Liver (tissue), 9 donors: ENCODE results near the gene SMAD7. TPM values are rescaled to one million over a fixed set of nuclear protein-coding genes. Genes with fewer than 3 reads are reported as not detected.

Experiments used
- DNase-seq: peaks from one replicate; pipeline ENCODE4 v3.0.0-alpha.2; 2017; ENCODE audit warnings: low spot score
- H3K27ac ChIP-seq, 2 donors: one replicate each; pipeline ENCODE4 v1.7.0; 2013; ENCODE audit warnings: inconsistent platforms in 2 of 2, low read length in 2 of 2, control low read depth in 1 of 2, low read depth in 1 of 2, mild to moderate bottlenecking in 1 of 2
- H3K27me3 ChIP-seq, 4 donors: one replicate each; pipeline versions ENCODE4 v1.6.1 to v1.7.0; 2013; ENCODE audit warnings: low read length in 3 of 4, inconsistent platforms in 1 of 4, mild to moderate bottlenecking in 1 of 4, moderate library complexity in 1 of 4; ENCODE audit not compliant: control insufficient read depth in 4 of 4, insufficient read depth in 4 of 4
- H3K36me3 ChIP-seq, 4 donors: one replicate each; pipeline versions ENCODE4 v1.6.1 to v1.7.0; 2013; ENCODE audit warnings: low read length in 3 of 4, mild to moderate bottlenecking in 3 of 4, low read depth in 1 of 4, moderate library complexity in 1 of 4; ENCODE audit not compliant: control insufficient read depth in 4 of 4, insufficient read depth in 3 of 4
- H3K4me1 ChIP-seq, 4 donors: one replicate each; pipeline versions ENCODE4 v1.6.1 to v1.7.0; 2013; ENCODE audit warnings: low read length in 3 of 4, mild to moderate bottlenecking in 3 of 4, moderate library complexity in 1 of 4; ENCODE audit not compliant: control insufficient read depth in 4 of 4, insufficient read depth in 4 of 4
- H3K4me3 ChIP-seq, 3 donors: one replicate each; pipeline versions ENCODE4 v1.6.1 to v1.7.0; 2013; ENCODE audit warnings: low read length in 3 of 3, control low read depth in 1 of 3, low read depth in 1 of 3, mild to moderate bottlenecking in 1 of 3
- H3K9ac ChIP-seq, 2 donors: one replicate each; pipeline ENCODE4 v1.7.0; 2013; ENCODE audit warnings: low read length in 2 of 2, mild to moderate bottlenecking in 2 of 2, moderate library complexity in 2 of 2, control low read depth in 1 of 2, low read depth in 1 of 2
- H3K9me3 ChIP-seq, 4 donors: one replicate each; pipeline versions ENCODE4 v1.6.1 to v1.7.0; 2013; ENCODE audit warnings: low read length in 3 of 4; ENCODE audit not compliant: control insufficient read depth in 4 of 4
- EGR1 ChIP-seq, 2 donors: IDR thresholded peaks; 2 replicates each; pipeline ENCODE4 v1.6.1; 2016 to 2018; ENCODE audit warnings: antibody characterized with exemption in 2 of 2, low read depth in 2 of 2
- FOXA1 ChIP-seq: IDR thresholded peaks from 2 replicates; pipeline ENCODE4 v1.6.1; 2016; ENCODE audit warnings: antibody characterized with exemption
- FOXA2 ChIP-seq: IDR thresholded peaks from 2 replicates; pipeline ENCODE4 v1.6.1; 2016; ENCODE audit warnings: antibody characterized with exemption
- GABPA ChIP-seq, 2 donors: IDR thresholded peaks in 1 of 2; conservative IDR thresholded peaks in 1 of 2; 2 replicates each; pipeline ENCODE4 v1.6.1; 2016; ENCODE audit warnings: antibody characterized with exemption in 2 of 2, mild to moderate bottlenecking in 1 of 2, moderate library complexity in 1 of 2
- HNF4A ChIP-seq, 2 donors: conservative IDR thresholded peaks; 2 replicates each; pipeline ENCODE4 v1.6.1; 2016; ENCODE audit warnings: antibody characterized with exemption in 2 of 2, mild to moderate bottlenecking in 2 of 2
- HNF4G ChIP-seq: IDR thresholded peaks from 2 replicates; pipeline ENCODE4 v1.6.1; 2016; ENCODE audit warnings: antibody characterized with exemption
- JUND ChIP-seq, 2 donors: IDR thresholded peaks; 2 replicates each; pipeline ENCODE4 v1.6.1; 2016; ENCODE audit warnings: antibody characterized with exemption in 2 of 2
- MAX ChIP-seq: IDR thresholded peaks from 2 replicates; pipeline ENCODE4 v1.6.1; 2016; ENCODE audit warnings: antibody characterized with exemption
- NR2F2 ChIP-seq: IDR thresholded peaks from 2 replicates; pipeline ENCODE4 v1.6.1; 2016; ENCODE audit warnings: antibody characterized with exemption
- RAD21 ChIP-seq, 2 donors: IDR thresholded peaks; 2 replicates each; pipeline ENCODE4 v1.6.1; 2016; ENCODE audit warnings: antibody characterized with exemption in 2 of 2, mild to moderate bottlenecking in 2 of 2
- REST ChIP-seq: IDR thresholded peaks from 2 replicates; pipeline ENCODE4 v1.6.1; 2016; ENCODE audit warnings: antibody characterized with exemption, mild to moderate bottlenecking
- RXRA ChIP-seq, 2 donors: IDR thresholded peaks; 2 replicates each; pipeline ENCODE4 v1.6.1; 2017 to 2018; ENCODE audit warnings: antibody characterized with exemption in 2 of 2, mild to moderate bottlenecking in 1 of 2
- SP1 ChIP-seq: IDR thresholded peaks from 2 replicates; pipeline ENCODE4 v1.6.1; 2018; ENCODE audit warnings: antibody characterized with exemption, mild to moderate bottlenecking
- YY1 ChIP-seq: IDR thresholded peaks from 2 replicates; pipeline ENCODE4 v1.6.1; 2016; ENCODE audit warnings: antibody characterized with exemption, mild to moderate bottlenecking
- WGBS: extraction: QIAGEN DNeasy Blood & Tissue Kit; methylation state at CpG from one replicate; pipeline ENCODE4 v1.1.7; 2013; 5-methylcytosine and 5-hydroxymethylcytosine counted together
- polyA plus RNA-seq, 2 donors: library from polyadenylated mRNA; stranded (reverse) in 1 of 2; unstranded in 1 of 2; fragments of 200-250 nt in 1 of 2; fragments of >200 nt in 1 of 2; fragmentation: Nextera tagmentation in 1 of 2; extraction: Ambion mirVana in 1 of 2; gene quantifications; one replicate each; pipeline versions ENCODE4 v1.2.1 to v1.2.3, GENCODE V29; 2013 to 2015
- total RNA-seq, 2 donors: library from RNA; depleted of rRNA; stranded (reverse); fragments of >200 nt; gene quantifications; one replicate each; pipeline ENCODE4 v1.2.3, GENCODE V29; 2014
- TF ChIP-seq, protein P1 (sequence below): IDR thresholded peaks from 2 replicates; pipeline ENCODE4 v1.6.1; 2016; ENCODE audit warnings: antibody characterized with exemption
- TF ChIP-seq, protein P2 (sequence below): IDR thresholded peaks from 2 replicates; pipeline ENCODE4 v1.6.1; 2016; ENCODE audit warnings: antibody characterized with exemption
- donor health status: healthy.
- donor health status: healthy.
- donor health status: healthy.
- donor health status: healthy.
- donor health status: healthy.

SMAD7 gene
- total and polyA plus RNA-seq, 4 donors, result 3.2 to 11.8 (median 10.1) TPM

- no peak for DNase-seq
- H3K9me3 ChIP-seq, result no peaks in the 10 kb centered on the region
- H3K36me3 ChIP-seq, result no peaks in the 10 kb centered on the region
- H3K27me3 ChIP-seq, result no peaks in the 10 kb centered on the region
- TF ChIP-seq YY1 (no peak), RXRA (IDR thresholded peaks at IDR 0.05) (no peak), MAX (no peak), JUND (IDR thresholded peaks at IDR 0.05) (no peak), NR2F2 (no peak)
- TF ChIP-seq, protein P1, sequence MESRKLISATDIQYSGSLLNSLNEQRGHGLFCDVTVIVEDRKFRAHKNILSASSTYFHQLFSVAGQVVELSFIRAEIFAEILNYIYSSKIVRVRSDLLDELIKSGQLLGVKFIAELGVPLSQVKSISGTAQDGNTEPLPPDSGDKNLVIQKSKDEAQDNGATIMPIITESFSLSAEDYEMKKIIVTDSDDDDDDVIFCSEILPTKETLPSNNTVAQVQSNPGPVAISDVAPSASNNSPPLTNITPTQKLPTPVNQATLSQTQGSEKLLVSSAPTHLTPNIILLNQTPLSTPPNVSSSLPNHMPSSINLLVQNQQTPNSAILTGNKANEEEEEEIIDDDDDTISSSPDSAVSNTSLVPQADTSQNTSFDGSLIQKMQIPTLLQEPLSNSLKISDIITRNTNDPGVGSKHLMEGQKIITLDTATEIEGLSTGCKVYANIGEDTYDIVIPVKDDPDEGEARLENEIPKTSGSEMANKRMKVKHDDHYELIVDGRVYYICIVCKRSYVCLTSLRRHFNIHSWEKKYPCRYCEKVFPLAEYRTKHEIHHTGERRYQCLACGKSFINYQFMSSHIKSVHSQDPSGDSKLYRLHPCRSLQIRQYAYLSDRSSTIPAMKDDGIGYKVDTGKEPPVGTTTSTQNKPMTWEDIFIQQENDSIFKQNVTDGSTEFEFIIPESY, result no peak
- WGBS, result 83% methylated on average over 17 of the region's 17 CpGs
- H3K9ac ChIP-seq, result no peak overlapping the region
- no peak overlapping the region for H3K4me3 ChIP-seq
- H3K27ac ChIP-seq, result no peak overlapping the region
- H3K4me1 ChIP-seq, result no peaks in the 10 kb centered on the region
These were observed 9.5 kb upstream of the SMAD7 start for GRCh38 chr18:48959921-48960920.

DNA sequence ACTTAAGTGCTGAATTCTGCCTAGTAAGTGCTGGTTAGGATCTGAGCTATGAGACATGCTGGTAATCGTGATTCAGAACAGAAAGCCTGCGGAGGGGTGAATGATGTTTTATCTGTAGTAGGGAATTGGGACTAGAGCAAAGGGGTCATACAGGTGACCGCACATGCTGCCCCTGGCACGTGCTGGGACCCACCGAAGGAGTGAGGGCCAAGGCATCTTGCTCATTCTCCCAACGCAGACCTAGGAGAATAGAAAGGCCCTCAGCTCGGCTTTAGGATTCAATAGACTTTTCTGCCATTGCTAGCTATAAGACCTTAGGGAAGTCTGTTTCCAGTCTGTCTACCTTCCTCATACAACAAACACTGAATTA, 8.8 kb upstream of the SMAD7 start:
- WGBS, result 87% methylated on average over 7 of the region's 7 CpGs
- DNase-seq, result no peak
- no peak overlapping the region for H3K4me3 ChIP-seq
- H3K4me1 ChIP-seq, result no peaks in the 10 kb centered on the region
- no peak overlapping the region for H3K27ac ChIP-seq
- H3K27me3 ChIP-seq, result no peaks in the 10 kb centered on the region
- H3K36me3 ChIP-seq, result no peaks in the 10 kb centered on the region
- no peaks in the 10 kb centered on the region for H3K9me3 ChIP-seq
- H3K9ac ChIP-seq, result no peak overlapping the region
- TF ChIP-seq RAD21 (IDR thresholded peaks at IDR 0.05) (no peak), HNF4G (no peak), YY1 (no peak), GABPA (IDR thresholded peaks at IDR 0.05 in 1 of 2, conservative IDR thresholded peaks at IDR 0.05 in 1 of 2) (no peak), FOXA1 (no peak), NR2F2 (no peak), FOXA2 (no peak), EGR1 (IDR thresholded peaks at IDR 0.05; ENCODE audit: low read depth in 2 of 2) (no peak), SP1 (no peak), HNF4A (conservative IDR thresholded peaks at IDR 0.05) (no peak), REST (no peak), MAX (no peak), JUND (IDR thresholded peaks at IDR 0.05) (no peak)
- TF ChIP-seq, protein P1, result no peak
- TF ChIP-seq, protein P2, sequence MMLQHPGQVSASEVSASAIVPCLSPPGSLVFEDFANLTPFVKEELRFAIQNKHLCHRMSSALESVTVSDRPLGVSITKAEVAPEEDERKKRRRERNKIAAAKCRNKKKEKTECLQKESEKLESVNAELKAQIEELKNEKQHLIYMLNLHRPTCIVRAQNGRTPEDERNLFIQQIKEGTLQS, result no peak
